KMS-11 (cell line): ENCODE results near the gene CERS6.

Source experiments
- H2AFZ ChIP-seq: fragments of 200-600 bp; sonication (generic); 2 replicates; pipeline ENCODE4 v1.6.1; 2016; ENCODE audit warnings: antibody characterized with exemption, mixed run types, low read depth
- H3K27ac ChIP-seq: fragments of 200-600 bp; sonication (generic); 2 replicates; pipeline ENCODE4 v1.6.1; 2016; ENCODE audit warnings: mild to moderate bottlenecking, mixed run types
- H3K27me3 ChIP-seq: fragments of 200-600 bp; sonication (generic); 2 replicates; pipeline ENCODE4 v1.6.1; 2017; ENCODE audit warnings: mild to moderate bottlenecking, low read depth, mixed run types, moderate library complexity; ENCODE audit not compliant: insufficient read depth
- H3K36me3 ChIP-seq: fragments of 200-600 bp; sonication (generic); 2 replicates; pipeline ENCODE4 v1.6.1; 2017; ENCODE audit warnings: mild to moderate bottlenecking, mixed run types; ENCODE audit not compliant: insufficient read depth
- H3K4me1 ChIP-seq: fragments of 200-600 bp; sonication (generic); 2 replicates; pipeline ENCODE4 v1.6.1; 2016; ENCODE audit warnings: mild to moderate bottlenecking, low read depth, mixed run types; ENCODE audit not compliant: poor library complexity, severe bottlenecking
- H3K4me2 ChIP-seq: fragments of 200-600 bp; sonication (generic); 2 replicates; pipeline ENCODE4 v1.7.0; 2016; ENCODE audit warnings: mild to moderate bottlenecking, mixed run types
- H3K4me3 ChIP-seq: fragments of 200-600 bp; sonication (generic); IDR thresholded peaks from 2 replicates; pipeline ENCODE4 v1.6.1; 2017; ENCODE audit warnings: low read depth, low read length, mixed read lengths; ENCODE audit not compliant: insufficient read depth
- H3K79me2 ChIP-seq: fragments of 200-600 bp; sonication (generic); 2 replicates; pipeline ENCODE4 v1.6.1; 2016; ENCODE audit warnings: low read depth, mixed run types; ENCODE audit not compliant: insufficient read depth
- H3K9ac ChIP-seq: fragments of 200-600 bp; sonication (generic); 2 replicates; pipeline ENCODE4 v1.6.1; 2016; ENCODE audit warnings: mild to moderate bottlenecking, mixed run types
- H4K20me1 ChIP-seq: fragments of 200-600 bp; sonication (generic); 2 replicates; pipeline ENCODE4 v1.6.1; 2016; ENCODE audit warnings: mild to moderate bottlenecking, mixed run types; ENCODE audit not compliant: insufficient read depth
- TF ChIP-seq, protein P1 (sequence below): fragments of 200-600 bp; sonication (generic); conservative IDR thresholded peaks from 2 replicates; pipeline ENCODE4 v1.6.1; 2017; ENCODE audit warnings: low read depth, mild to moderate bottlenecking, antibody characterized with exemption, low read length, moderate library complexity, mixed read lengths

CERS6 gene

DNA sequence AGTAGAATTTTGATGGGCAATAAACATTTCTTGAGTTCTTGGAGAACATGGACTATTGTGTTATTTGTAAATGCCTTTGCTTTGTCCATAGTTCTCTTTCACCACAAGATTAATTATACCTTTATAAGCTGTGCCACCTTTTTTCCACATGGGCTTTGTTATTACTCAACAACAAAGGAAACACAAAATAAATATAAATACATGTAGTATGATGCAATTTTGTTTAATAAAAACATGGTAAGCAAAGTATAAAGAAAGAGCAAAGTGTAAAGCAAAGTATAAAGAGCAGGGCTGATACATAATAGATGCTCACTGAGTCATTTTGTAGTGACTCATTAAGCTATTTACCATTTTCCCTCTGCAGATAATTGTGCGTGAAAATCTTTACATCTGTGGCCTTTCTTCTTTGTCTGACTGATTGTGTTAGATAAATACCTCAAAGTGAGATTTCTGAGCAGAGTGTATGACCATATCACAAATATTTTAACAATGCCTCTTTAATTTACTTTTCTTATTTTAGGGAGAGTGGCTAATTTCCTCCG lies 80.9 kb downstream of the CERS6 start:
- H3K79me2 ChIP-seq: no peaks in the 10 kb centered on the region; the same call in 1 of the 2 replicates
- TF ChIP-seq, protein P1, sequence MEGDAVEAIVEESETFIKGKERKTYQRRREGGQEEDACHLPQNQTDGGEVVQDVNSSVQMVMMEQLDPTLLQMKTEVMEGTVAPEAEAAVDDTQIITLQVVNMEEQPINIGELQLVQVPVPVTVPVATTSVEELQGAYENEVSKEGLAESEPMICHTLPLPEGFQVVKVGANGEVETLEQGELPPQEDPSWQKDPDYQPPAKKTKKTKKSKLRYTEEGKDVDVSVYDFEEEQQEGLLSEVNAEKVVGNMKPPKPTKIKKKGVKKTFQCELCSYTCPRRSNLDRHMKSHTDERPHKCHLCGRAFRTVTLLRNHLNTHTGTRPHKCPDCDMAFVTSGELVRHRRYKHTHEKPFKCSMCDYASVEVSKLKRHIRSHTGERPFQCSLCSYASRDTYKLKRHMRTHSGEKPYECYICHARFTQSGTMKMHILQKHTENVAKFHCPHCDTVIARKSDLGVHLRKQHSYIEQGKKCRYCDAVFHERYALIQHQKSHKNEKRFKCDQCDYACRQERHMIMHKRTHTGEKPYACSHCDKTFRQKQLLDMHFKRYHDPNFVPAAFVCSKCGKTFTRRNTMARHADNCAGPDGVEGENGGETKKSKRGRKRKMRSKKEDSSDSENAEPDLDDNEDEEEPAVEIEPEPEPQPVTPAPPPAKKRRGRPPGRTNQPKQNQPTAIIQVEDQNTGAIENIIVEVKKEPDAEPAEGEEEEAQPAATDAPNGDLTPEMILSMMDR: no peak
- H3K4me1 ChIP-seq: peaks cover 6% of the 10 kb centered on the region

DNA sequence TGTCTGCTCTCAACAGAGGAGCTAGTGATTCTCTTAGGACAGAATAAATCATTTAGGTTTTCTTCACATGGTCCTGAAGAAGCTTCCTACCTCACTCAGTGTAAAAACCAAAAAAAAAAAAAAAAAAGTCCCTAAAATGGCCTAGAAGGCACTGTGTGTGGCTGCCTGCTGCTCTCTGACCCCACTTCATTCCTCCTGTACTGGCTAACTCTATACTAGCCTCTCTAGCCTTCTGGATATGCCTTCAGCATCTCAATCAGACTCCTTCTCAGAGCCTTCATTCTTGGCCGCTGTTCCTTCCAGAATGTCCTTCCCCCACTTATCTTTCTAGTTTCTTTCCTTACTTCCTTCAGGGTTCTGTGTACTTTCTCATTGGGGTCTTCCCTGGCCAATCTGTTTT lies 82.1 kb downstream of the CERS6 start:
- no peak overlapping the region for H3K4me2 ChIP-seq
- TF ChIP-seq, protein P1: no peak
- peaks cover 6% of the 10 kb centered on the region for H3K4me1 ChIP-seq
- H3K27ac ChIP-seq: no peak overlapping the region
- no peak overlapping the region for H2AFZ ChIP-seq
- no peaks in the 10 kb centered on the region for H3K27me3 ChIP-seq
- no peaks in the 10 kb centered on the region for H4K20me1 ChIP-seq
- H3K36me3 ChIP-seq: no peaks in the 10 kb centered on the region
- H3K4me3 ChIP-seq: no peak overlapping the region
- no peaks in the 10 kb centered on the region; the same call in 1 of the 2 replicates for H3K79me2 ChIP-seq
- no peak overlapping the region for H3K9ac ChIP-seq

More for the DNA sequence above, 80.9 kb downstream of the CERS6 start:
- Histone ChIP-seq H3K4me3 (no peak overlapping the region), H2AFZ (no peak overlapping the region), H3K27me3 (no peaks in the 10 kb centered on the region), H3K36me3 (no peaks in the 10 kb centered on the region), H3K9ac (no peak overlapping the region), H4K20me1 (no peaks in the 10 kb centered on the region), H3K4me2 (no peak overlapping the region), H3K27ac (no peak overlapping the region)

DNA sequence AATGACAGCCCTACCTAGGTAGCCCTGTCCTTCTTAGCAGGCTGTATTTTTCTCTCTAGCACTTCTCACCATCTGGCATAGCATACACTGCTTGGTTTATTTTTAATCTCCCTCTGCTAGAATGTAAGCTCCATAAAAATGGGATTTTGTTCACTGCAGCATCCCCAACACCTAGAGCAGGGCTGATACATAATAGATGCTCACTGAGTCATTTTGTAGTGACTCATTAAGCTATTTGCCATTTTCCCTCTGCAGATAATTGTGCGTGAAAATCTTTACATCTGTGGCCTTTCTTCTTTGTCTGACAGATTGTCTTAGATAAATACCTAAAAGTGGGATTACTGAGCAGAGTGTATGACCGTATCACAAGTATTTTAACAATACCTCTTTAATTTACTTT lies 82.5 kb downstream of the CERS6 start:
- Histone ChIP-seq H3K36me3 (no peaks in the 10 kb centered on the region), H3K4me3 (no peak overlapping the region), H2AFZ (no peak overlapping the region), H3K4me1 (peaks cover 6% of the 10 kb centered on the region), H4K20me1 (no peaks in the 10 kb centered on the region), H3K27me3 (no peaks in the 10 kb centered on the region), H3K9ac (no peak overlapping the region), H3K4me2 (no peak overlapping the region), H3K27ac (no peak overlapping the region), H3K79me2 (no peaks in the 10 kb centered on the region; the same call in 1 of the 2 replicates)
- TF ChIP-seq, protein P1: no peak

DNA sequence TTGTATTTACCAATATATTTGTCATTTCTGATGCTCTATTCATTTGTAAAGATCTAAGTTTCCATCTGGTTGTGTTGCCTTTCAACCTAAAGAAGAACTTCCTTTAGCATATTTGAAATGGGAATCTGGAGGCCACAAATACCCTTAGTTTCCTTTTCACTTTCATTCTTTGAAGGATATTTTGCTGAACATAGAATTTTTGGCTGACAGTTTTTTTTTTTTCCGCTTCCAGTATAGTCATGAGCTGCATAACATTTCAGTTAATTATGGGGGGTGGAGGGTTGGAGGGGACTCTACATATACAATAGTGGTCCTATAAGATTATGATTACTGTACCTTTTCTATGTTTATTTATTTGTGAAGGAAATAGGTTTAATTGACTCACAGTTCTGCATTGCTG lies 83.9 kb downstream of the CERS6 start:
- Histone ChIP-seq H3K4me1 (peaks cover 6% of the 10 kb centered on the region), H3K79me2 (no peaks in the 10 kb centered on the region), H3K27me3 (no peaks in the 10 kb centered on the region), H3K36me3 (no peaks in the 10 kb centered on the region), H4K20me1 (no peaks in the 10 kb centered on the region), H3K4me2 (no peak overlapping the region), H3K9ac (no peak overlapping the region), H2AFZ (no peak overlapping the region), H3K4me3 (no peak overlapping the region), H3K27ac (no peak overlapping the region)
- TF ChIP-seq, protein P1: no peak
